Vagina (tissue), 2 donors: Measurements from ENCODE around the gene ANKS3.
A peak's percentile ranks its signal among the peaks of the same experiment; 100 is the strongest.

Source experiments
- CTCF ChIP-seq, 3 experiments: fragments of 450-650 bp in 2 of 3; fragments of 200-600 bp in 1 of 3; sonication (generic) in 1 of 3; IDR thresholded peaks; one replicate each; pipeline ENCODE4 v1.5.1; 2017 to 2019; ENCODE audit warnings: antibody characterized with exemption in 3 of 3, mild to moderate bottlenecking in 2 of 3, moderate library complexity in 2 of 3
- POLR2AphosphoS5 ChIP-seq, 2 donors: sonication (generic); formaldehyde crosslinking; IDR thresholded peaks; one replicate each; pipeline ENCODE4 v1.9.0; 2017; ENCODE audit warnings: antibody characterized with exemption in 2 of 2, mild to moderate bottlenecking in 2 of 2, low read depth in 1 of 2; ENCODE audit not compliant: insufficient read depth in 1 of 2

GRCh38 chr16:4660454-4661007 is 73.5 kb downstream of the ANKS3 start:
- TF ChIP-seq CTCF (IDR thresholded peaks at IDR 0.05) = no peak
- peak in 1 of 2 donors; percentile 20 for TF ChIP-seq POLR2AphosphoS5 (IDR thresholded peaks at IDR 0.05; ENCODE audit: insufficient read depth in 1 of 2, low read depth in 1 of 2)
